Caco-2 (cell line): Measurements from ENCODE around the gene PLEKHA8. TPM values are rescaled to one million over a fixed set of nuclear protein-coding genes. Genes with fewer than 3 reads are reported as not detected.
A peak's percentile ranks its signal among the peaks of the same experiment; 100 is the strongest.

Experiments
- BruUV-seq: library from RNA; stranded (reverse); fragments of 400-500 nt; replicated peaks from 2 replicates; lab custom pipeline; 2021; lab: Mats Ljungman, UMichigan
- CTCF ChIA-PET: fragments of 300-600 bp; sonication (Branson Sonifier 250); formaldehyde crosslinking; loops from one replicate; lab custom pipeline; 2022; ENCODE audit warnings: antibody characterized with exemption; lab: Charles Lee
- POLR2A ChIA-PET: fragments of 300-600 bp; sonication (Branson Sonifier 250); formaldehyde crosslinking; loops from one replicate; lab custom pipeline; 2022; ENCODE audit warnings: antibody characterized with exemption; lab: Charles Lee
- DNase-seq, 2 experiments: peaks; one replicate each; pipeline versions ENCODE4 v3.0.0 to v3.0.0-alpha.2; 2020 to 2022
- H3K27me3 ChIP-seq: replicated peaks from 2 replicates; pipeline ENCODE4 v1.6.0; 2011; ENCODE audit warnings: low read length; ENCODE audit not compliant: control insufficient read depth, insufficient read depth
- H3K36me3 ChIP-seq: 2 replicates; pipeline ENCODE4 v1.5.1; 2011; ENCODE audit warnings: low read length; ENCODE audit not compliant: control insufficient read depth, insufficient read depth
- H3K4me1 ChIP-seq: fragments of 250-450 bp; sonication (Bioruptor Pico); 2 replicates; pipeline ENCODE4 v1.5.1; 2020; ENCODE audit warnings: mild to moderate bottlenecking
- H3K4me3 ChIP-seq: 2 replicates; pipeline ENCODE4 v1.5.1; 2011; ENCODE audit warnings: low read depth, mild to moderate bottlenecking, control low read depth, low read length
- H3K9me3 ChIP-seq: fragments of 250-450 bp; sonication (Bioruptor Pico); 2 replicates; pipeline ENCODE4 v1.5.1; 2020; ENCODE audit warnings: mild to moderate bottlenecking, moderate library complexity
- H3K27ac Mint-ChIP-seq: one replicate; pipeline ENCODE4 v1.8.0; 2022; ENCODE audit warnings: mixed read lengths; ENCODE audit not compliant: unreplicated experiment
- H3K27me3 Mint-ChIP-seq: one replicate; pipeline ENCODE4 v1.8.0; 2022; ENCODE audit warnings: mixed read lengths; ENCODE audit not compliant: insufficient read depth, unreplicated experiment
- H3K36me3 Mint-ChIP-seq: one replicate; pipeline ENCODE4 v1.8.0; 2022; ENCODE audit warnings: mild to moderate bottlenecking, mixed read lengths; ENCODE audit not compliant: insufficient read depth, unreplicated experiment
- H3K4me1 Mint-ChIP-seq: one replicate; pipeline ENCODE4 v1.8.0; 2022; ENCODE audit warnings: low read depth, mixed read lengths; ENCODE audit not compliant: unreplicated experiment
- H3K4me3 Mint-ChIP-seq: one replicate; pipeline ENCODE4 v1.8.0; 2022; ENCODE audit warnings: mild to moderate bottlenecking, moderate library complexity, mixed read lengths; ENCODE audit not compliant: unreplicated experiment
- H3K9me3 Mint-ChIP-seq: one replicate; pipeline ENCODE4 v1.8.0; 2022; ENCODE audit warnings: mixed read lengths; ENCODE audit not compliant: unreplicated experiment
- intact Hi-C: fragments of 100-400 bp; cut with micrococcal nuclease; formaldehyde crosslinking; loops from one replicate; pipeline ENCODE4 v1.10.0; 2022; ENCODE audit not compliant: unreplicated experiment
- total RNA-seq: library from RNA; stranded (reverse); gene quantifications from 2 replicates; pipeline ENCODE4 v1.2.3, GENCODE V29; 2022
- TF ChIP-seq, protein P1 (sequence below), 2 experiments: fragments of 200-600 bp in 1 of 2; IDR thresholded peaks; 1 replicate in 1 of 2; 2 replicates in 1 of 2; pipeline versions ENCODE4 v1.5.1 to v1.8.0; 2011 to 2022; ENCODE audit warnings: antibody characterized with exemption in 1 of 2, control low read depth in 1 of 2, inconsistent platforms in 1 of 2, low read depth in 1 of 2, low read length in 1 of 2, mild to moderate bottlenecking in 1 of 2, moderate library complexity in 1 of 2; ENCODE audit not compliant: insufficient read depth in 1 of 2, severe bottlenecking in 1 of 2, unreplicated experiment in 1 of 2

The PLEKHA8 gene
- total RNA-seq, 1 experiment from 2014 or later = 32.5 TPM

GRCh38 chr7:30159698-30160143, 131.5 kb downstream of the PLEKHA8 start:
- Mint-ChIP-seq H3K36me3 (no peaks in the 10 kb centered on the region), H3K4me1 (no peaks in the 10 kb centered on the region), H3K27me3 (peaks cover 3% of the 10 kb centered on the region), H3K9me3 (no peaks in the 10 kb centered on the region), H3K27ac (no peak overlapping the region), H3K4me3 (no peak overlapping the region)
- no peaks in the 10 kb centered on the region for H3K36me3 ChIP-seq
- ChIA-PET POLR2A (no interaction called here), CTCF (interaction anchor here (0.8 kb wide), 1 partner anchor 1284 kb away, joined by 3 read pairs; no protein-coding TSS in a partner anchor)
- no TSS peak for BruUV-seq
- no peak overlapping the region for H3K4me3 ChIP-seq
- peak in 1 of 2 experiments; percentile 27 for DNase-seq
- no peaks in the 10 kb centered on the region for H3K9me3 ChIP-seq
- no peaks in the 10 kb centered on the region for H3K4me1 ChIP-seq
- intact Hi-C loops = loop anchor here (2.0 kb wide), 1 partner anchor 253 kb away; no protein-coding TSS in a partner anchor
- H3K27me3 ChIP-seq = no peaks in the 10 kb centered on the region
- TF ChIP-seq, protein P1, sequence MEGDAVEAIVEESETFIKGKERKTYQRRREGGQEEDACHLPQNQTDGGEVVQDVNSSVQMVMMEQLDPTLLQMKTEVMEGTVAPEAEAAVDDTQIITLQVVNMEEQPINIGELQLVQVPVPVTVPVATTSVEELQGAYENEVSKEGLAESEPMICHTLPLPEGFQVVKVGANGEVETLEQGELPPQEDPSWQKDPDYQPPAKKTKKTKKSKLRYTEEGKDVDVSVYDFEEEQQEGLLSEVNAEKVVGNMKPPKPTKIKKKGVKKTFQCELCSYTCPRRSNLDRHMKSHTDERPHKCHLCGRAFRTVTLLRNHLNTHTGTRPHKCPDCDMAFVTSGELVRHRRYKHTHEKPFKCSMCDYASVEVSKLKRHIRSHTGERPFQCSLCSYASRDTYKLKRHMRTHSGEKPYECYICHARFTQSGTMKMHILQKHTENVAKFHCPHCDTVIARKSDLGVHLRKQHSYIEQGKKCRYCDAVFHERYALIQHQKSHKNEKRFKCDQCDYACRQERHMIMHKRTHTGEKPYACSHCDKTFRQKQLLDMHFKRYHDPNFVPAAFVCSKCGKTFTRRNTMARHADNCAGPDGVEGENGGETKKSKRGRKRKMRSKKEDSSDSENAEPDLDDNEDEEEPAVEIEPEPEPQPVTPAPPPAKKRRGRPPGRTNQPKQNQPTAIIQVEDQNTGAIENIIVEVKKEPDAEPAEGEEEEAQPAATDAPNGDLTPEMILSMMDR (IDR thresholded peaks at IDR 0.05; ENCODE audit: insufficient read depth in 1 of 2, low read depth in 1 of 2, low read length in 1 of 2, severe bottlenecking in 1 of 2, unreplicated experiment in 1 of 2) = peak in 1 of 2 experiments; percentile 32

DNA sequence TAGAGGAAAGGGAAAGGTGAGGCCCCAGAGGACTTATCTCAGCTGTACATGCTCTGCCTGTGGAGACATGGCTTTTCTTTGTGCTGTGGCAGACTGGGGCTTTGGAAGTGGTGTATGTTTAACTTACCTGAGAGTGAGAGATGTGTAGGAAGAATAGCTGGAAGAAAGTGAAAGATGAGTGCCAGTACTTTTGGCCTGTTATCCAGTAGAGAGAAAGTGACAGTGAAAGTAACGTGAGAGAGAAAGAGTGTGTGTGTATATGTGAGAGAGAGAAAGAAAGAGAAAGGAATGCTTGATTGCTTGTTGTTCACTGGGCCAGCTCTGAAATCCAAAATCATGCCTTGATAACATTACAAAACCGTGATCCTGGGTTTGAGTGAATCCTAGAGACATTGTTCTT, 132.1 kb downstream of the PLEKHA8 start:
- no peaks in the 10 kb centered on the region for H3K9me3 ChIP-seq
- no peaks in the 10 kb centered on the region for H3K9me3 Mint-ChIP-seq
- no peak overlapping the region for H3K27ac Mint-ChIP-seq
- intact Hi-C loops = no loop called here
- TF ChIP-seq, protein P1 (IDR thresholded peaks at IDR 0.05; ENCODE audit: insufficient read depth in 1 of 2, low read depth in 1 of 2, low read length in 1 of 2, severe bottlenecking in 1 of 2, unreplicated experiment in 1 of 2) = no peak
- no peak for DNase-seq
- H3K4me1 Mint-ChIP-seq = no peaks in the 10 kb centered on the region
- no peaks in the 10 kb centered on the region for H3K36me3 Mint-ChIP-seq
- peaks cover under 1% of the 10 kb centered on the region; the same call in 1 of the 2 replicates for H3K4me1 ChIP-seq
- ChIA-PET CTCF (interaction anchor here (0.6 to 0.8 kb wide), 2 partner anchors 38 to 1283 kb away, joined by 3 read pairs; no protein-coding TSS in a partner anchor), POLR2A (no interaction called here)
- BruUV-seq = no TSS peak
- H3K27me3 Mint-ChIP-seq = peaks cover 3% of the 10 kb centered on the region
- H3K4me3 ChIP-seq = no peak overlapping the region
- H3K4me3 Mint-ChIP-seq = no peak overlapping the region
- H3K27me3 ChIP-seq = no peaks in the 10 kb centered on the region
- H3K36me3 ChIP-seq = no peaks in the 10 kb centered on the region

DNA sequence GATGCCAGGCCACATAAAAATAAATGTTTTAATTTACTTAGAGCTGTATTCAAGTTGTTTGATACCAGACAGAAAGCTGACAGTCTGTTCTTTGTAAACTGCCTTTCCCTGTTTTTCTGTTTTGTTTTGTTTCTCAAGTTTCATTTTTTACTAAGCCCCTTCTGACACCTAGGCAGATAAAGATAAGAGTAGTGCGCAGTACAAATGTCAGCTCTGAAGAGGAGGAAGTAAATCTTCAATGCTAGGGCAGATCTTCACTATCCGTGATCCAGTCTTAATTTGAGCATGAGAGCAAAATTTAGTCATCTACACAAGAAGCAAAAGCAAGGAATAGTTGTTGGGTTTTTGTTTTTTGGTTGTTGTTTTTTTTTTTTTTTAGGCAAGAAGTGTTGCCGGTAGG, 133.9 kb downstream of the PLEKHA8 start:
- TF ChIP-seq, protein P1 (IDR thresholded peaks at IDR 0.05; ENCODE audit: insufficient read depth in 1 of 2, low read depth in 1 of 2, low read length in 1 of 2, severe bottlenecking in 1 of 2, unreplicated experiment in 1 of 2) = no peak
- no peak for DNase-seq
- H3K4me1 ChIP-seq = peaks cover 15% of the 10 kb centered on the region; the same call in 1 of the 2 replicates
- CTCF ChIA-PET = interaction anchor here (0.7 kb wide), 2 partner anchors 112 to 236 kb away, joined by 3 read pairs; no protein-coding TSS in a partner anchor
- intact Hi-C loops = no loop called here
- no peaks in the 10 kb centered on the region for H3K36me3 Mint-ChIP-seq
- H3K4me3 ChIP-seq = no peak overlapping the region
- no peaks in the 10 kb centered on the region for H3K27me3 ChIP-seq
- BruUV-seq = no TSS peak
- no peaks in the 10 kb centered on the region for H3K36me3 ChIP-seq
- H3K27me3 Mint-ChIP-seq = peaks cover 3% of the 10 kb centered on the region
- no peak overlapping the region for H3K27ac Mint-ChIP-seq
- H3K4me3 Mint-ChIP-seq = no peak overlapping the region
- H3K9me3 Mint-ChIP-seq = no peaks in the 10 kb centered on the region
- no peaks in the 10 kb centered on the region for H3K9me3 ChIP-seq
- H3K4me1 Mint-ChIP-seq = no peaks in the 10 kb centered on the region
- POLR2A ChIA-PET = no interaction called here
